VCaP (cell line): Measurements from ENCODE around the gene CCM2L.

ENCODE experiments used
- H3K27ac ChIP-seq: fragments of 450-650 bp; 2 replicates; pipeline ENCODE4 v1.5.1; 2017
- CTCF ChIP-seq: fragments of 450-650 bp; conservative IDR thresholded peaks from 2 replicates; pipeline ENCODE4 v1.5.1; 2017; ENCODE audit warnings: mild to moderate bottlenecking, moderate library complexity

CCM2L gene

GRCh38 chr20:32052778-32053362, 42.6 kb downstream of the CCM2L start:
- no peak for TF ChIP-seq CTCF
- no peak overlapping the region for H3K27ac ChIP-seq

GRCh38 chr20:32053648-32054047, 43.4 kb downstream of the CCM2L start:
- H3K27ac ChIP-seq: no peak overlapping the region
- no peak for TF ChIP-seq CTCF

- H3K27ac ChIP-seq: no peak overlapping the region
- TF ChIP-seq CTCF: no peak
These were observed 46.7 kb downstream of the CCM2L start for GRCh38 chr20:32056708-32057483.

GRCh38 chr20:32057656-32058184, 47.5 kb downstream of the CCM2L start:
- no peak for TF ChIP-seq CTCF
- H3K27ac ChIP-seq: no peak overlapping the region

- H3K27ac ChIP-seq: no peak overlapping the region
- TF ChIP-seq CTCF: no peak
These were observed 49.0 kb downstream of the CCM2L start for GRCh38 chr20:32059189-32059588.

GRCh38 chr20:32062776-32063170, 52.5 kb downstream of the CCM2L start:
- no peak overlapping the region for H3K27ac ChIP-seq
- TF ChIP-seq CTCF: no peak

GRCh38 chr20:32063695-32064094, 53.5 kb downstream of the CCM2L start:
- no peak for TF ChIP-seq CTCF
- H3K27ac ChIP-seq: no peak overlapping the region
